Measurements from ENCODE around the gene ADD2.
A peak's percentile ranks its signal among the peaks of the same experiment; 100 is the strongest.

ADD2 gene

DNA sequence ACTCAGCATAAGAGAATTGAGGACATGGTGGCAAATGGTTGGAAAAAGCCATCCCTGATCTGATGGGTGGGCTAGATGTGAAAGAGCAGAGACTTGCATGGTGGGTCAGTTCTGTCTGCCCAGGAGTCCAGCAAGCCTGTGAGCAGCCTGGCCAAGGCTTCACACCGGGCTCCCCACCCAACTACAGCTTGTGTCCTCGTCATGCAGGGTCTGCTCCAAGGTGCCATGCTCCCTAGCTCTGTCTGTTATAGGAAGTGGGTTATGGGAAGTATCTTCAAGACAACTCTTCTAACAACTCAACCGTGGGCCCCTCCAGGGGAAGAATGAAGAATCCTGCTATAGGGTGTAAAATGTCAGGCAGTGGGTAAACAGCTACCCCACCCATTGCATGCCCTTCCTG is 97.4 kb downstream of the ADD2 start:
- no peak for DNase-seq

DNA sequence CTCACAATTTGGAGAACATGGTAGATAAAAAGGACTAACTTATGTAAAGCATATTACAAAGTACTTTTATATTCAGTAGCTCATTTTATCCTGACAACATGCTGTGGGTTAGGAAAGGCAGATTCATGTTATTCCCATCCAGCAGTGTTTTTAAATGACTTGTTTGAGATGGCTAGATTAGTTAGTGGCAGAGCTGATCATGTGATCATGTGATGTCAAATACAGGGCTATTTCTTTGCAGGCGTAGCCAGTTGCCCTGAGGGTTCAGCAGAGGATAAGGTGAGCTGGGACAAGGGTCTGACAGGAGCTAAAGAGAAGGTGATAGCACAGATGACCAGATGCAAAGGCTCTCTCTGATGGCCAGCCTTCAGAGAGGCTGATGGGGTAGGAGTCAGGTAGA is 97.8 kb downstream of the ADD2 start:
- DNase-seq = no peak

DNA sequence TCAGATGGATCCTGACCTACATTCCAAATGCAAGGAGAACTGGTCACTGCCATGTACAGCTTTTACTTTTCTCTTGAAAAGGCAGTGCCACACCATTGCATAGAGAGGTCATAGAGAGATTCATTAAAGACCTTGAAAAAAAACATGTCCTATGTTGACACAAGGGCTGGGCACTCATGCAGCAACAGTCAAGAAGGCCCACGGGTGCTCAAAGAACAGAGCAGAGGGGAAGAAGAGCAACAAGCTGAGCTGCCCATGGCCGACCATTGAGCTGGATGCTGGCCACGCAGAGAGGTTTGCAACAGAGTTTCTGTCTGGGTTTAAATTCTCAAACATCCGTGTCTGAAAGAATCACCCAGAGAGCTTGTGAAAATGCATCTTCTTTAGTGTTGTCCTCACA is 99.1 kb downstream of the ADD2 start:
- DNase-seq = no peak

DNA sequence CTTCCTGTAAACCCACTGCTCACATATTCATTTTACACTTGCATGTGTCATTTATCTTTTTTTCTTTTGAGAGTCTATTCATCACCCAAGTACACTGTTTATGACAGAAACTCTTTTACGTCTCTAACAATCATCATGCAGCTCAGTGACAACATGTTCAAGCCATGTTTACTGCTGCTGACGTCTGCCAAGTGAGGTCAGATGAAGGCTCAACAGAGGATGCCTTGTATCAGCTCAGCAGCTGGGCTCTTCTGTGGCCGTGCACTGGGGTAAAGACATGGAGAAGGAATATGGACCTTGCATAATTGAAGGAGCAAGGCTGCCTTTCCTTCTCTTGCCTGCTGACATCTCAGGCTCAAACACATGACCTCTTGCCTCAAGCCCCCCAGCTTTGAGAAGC is 99.6 kb downstream of the ADD2 start:
- no peak for DNase-seq

DNA sequence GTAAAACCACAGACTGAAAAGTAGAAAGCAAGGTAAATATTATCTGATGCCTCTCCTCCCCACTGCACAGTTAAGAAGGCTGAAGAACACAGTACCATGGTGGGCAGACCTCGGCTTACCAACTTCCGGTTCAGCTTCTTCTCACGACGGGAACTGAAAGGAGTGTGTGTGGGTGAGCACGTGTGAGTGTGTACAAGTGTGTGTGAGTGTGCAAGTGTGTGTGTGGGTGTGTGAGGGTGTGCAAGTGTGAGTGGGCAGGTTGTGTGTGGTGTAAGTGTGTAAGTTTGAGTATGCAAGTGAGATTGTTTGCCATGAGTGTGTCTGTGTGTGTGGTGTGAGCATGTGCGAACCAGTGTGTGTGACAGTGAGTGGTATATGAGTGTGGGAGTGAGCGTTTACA is 103.5 kb downstream of the ADD2 start:
- peak; percentile 13 for DNase-seq

DNA sequence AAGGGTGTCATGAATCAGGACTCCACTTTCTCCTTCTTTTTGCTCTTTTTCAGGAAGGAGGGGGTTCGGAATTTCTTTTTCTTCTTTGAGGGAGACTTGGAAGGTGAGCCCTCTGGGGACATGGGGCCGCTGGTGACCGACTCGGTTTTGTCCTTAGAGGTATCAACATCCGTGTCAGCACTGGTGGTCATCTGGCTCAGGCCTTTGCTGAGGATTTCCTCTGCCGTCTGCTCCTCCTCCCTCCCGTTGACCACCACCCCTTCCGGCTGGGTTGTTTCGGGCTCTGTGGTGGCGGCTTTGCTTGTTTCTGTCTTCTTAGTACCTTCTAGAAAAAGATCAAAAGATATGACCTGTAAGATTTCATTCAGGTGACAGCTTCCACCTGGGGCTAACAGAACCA is 104.6 kb downstream of the ADD2 start:
- DNase-seq = no peak

DNA sequence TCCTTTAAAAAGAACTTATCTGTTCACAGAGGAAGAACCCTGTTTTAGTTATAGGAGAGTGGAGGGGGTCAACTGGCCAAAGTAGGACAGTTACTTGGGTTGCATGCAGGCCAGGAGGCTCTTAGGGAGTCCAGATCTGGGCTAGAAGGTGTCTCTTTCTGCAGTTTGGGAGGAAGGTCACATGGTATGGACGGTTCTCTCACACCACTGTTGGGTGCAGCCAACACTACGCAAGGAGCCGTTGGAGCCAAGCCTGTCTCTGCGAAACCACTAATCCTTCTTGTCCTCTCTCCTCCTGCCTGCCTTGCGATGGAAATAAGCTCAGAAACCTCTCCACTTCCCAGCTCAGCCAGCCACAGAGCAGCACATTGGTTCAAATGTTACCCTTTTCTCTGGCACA is 108.4 kb downstream of the ADD2 start:
- DNase-seq = no peak

DNA sequence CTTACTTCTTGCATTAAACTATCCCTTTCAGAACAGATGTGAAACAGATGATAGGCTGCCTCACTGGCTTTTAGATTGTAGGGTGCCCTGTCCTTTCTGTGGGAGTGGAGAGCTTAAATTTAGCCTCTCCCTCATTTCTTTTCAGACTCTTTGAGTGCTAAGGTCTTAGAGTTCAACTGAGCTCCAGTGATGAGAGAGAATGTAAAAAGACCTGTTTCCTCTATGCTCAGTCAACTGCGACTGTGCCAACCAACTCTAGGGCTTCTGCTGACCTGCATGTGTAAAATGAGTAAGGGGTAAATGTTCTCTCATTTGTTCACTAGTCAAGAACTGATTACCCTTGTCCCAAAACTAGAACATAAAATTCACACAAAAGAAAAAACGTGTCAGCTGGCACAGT is 109.5 kb downstream of the ADD2 start:
- no peak for DNase-seq

DNA sequence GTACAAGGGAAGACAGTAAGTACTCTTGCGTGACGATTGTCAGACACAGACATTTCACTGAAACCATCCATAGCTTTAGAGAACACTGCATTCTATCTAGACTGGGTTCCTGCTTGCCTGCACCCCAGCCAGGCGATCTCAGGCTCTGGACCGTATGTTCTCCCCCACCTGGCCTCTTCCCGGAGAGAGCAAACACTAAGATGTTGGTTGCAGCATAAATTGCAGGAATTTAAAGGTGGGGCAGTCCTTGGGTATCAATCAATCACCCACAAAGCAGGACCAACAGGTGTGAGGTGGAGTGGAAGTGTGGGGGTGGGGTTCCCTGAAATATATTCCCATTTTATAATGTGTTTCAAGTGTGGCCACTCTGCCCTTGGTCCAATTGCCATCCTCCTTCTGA is 110.8 kb downstream of the ADD2 start:
- no peak for DNase-seq

DNA sequence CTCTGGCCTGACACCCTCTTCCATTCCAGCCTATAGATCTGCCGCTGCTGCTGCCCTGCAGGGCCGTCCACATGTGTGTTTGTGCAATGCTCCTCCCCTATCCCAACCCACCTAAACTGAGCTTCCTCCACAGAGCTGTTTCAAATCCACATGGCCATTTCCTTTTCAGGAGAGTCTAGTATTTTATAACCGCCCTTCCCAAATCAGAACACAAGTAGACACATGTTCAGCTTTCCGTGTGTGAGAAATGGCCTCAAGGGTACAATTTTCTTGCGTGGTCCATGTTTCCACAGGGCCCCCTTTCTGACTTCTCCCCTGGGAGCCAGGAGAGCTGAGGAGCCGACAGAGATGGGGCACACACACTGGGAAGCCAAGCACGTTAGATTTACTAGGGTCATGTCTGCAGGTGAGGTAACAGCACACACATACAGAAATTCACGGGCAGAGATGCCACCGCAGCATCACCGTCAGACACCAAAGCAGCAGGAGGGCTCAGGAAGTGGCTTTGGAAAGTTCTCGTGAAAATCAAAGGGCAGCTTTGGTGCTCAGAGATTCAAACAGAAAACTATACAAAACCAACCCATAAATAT is 111.5 kb downstream of the ADD2 start:
- DNase-seq = peak; percentile 31

DNA sequence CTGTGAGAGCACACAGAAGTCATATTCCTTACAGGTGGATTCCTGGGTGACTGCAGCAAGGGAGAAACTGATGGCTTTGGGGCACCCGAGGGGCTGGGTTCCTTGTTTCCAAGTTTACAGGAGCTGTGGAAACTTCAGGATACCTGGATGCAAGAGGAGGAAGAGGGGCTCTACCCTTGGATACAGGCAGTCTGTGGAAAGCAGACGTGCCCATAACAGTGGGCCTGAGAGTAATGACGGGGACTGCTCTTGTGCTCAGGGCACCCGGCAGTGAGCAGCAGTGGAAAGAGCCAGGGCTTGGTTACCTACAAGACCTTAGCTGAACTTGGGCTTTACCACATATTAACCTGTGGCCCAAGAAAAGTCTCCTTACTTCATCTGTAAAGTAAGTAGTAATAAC is 112.2 kb downstream of the ADD2 start:
- no peak for DNase-seq

DNA sequence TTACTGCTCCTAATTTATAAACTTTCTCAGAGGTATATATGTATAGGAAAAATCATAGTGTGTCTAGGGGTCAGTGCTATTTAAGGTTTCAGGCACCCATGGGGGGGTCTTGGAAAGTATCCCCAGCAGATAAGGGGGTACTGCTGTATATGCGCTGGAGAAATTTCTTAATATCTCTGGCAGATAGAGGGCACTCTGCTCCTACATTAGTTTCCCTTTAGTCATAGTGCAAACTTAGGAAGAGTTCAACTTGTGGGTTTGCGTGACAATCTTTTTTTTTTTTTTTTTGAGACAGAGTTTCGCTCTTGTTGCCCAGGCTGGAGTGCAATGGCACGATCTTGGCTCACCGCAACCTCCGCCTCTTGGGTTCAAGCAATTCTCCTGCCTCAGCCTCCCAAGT is 112.8 kb downstream of the ADD2 start:
- DNase-seq = peak; percentile 23

DNA sequence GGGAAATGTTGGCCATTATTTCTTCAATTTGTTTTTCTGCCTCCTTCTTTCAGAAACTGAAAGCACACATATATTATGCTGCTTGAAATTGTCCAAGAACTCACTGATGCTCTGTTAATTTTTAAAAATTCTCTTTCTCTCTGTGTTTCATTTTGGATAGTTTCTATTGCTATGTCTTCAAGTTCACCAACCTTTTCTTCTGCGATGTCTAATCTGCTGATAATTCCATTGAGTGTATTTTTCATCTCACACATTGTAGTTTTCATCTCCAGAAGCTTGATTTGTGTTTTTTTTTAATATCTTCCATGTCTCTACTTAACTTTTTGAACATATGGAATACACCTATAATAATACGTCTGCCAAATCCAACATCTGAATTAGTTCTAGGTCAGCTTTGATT is 116.3 kb downstream of the ADD2 start:
- DNase-seq = no peak

DNA sequence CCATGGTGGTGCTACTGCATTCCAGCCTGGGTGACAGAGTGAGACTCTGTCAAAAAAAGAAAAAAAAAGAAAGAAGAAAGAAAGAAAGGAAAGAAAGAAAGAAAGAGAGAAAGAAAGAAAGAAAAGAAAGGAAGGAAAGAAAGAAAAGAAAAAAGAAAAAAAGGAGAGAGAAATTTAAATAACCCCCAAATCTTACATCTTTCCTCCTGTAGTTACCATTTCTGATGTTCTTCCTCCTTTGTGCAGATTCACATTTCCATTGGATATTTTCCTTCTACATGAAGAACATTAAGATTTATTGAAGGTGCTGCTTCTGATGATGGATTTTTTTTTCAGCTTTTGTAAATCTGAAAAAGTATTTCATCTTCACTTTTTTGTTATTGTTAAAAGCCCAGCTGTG is 117.0 kb downstream of the ADD2 start:
- no peak for DNase-seq

DNA sequence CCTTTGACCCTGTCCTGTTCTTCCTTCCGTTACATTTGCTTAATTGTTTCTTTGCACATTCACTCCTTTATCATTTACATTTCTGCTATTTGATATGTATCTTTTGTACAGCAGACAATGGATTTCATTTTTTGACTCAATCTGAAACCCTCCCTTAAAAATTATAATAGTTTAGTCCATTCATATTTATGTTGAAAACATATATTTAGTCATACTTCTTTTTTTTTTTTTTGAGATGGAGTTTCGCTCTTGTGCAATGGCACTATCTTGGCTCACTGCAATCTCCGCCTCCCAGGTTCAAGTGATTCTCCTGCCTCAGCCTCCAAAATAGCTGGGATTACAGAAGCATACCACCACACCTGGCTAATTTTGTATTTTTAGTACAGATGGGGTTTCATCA is 119.0 kb downstream of the ADD2 start:
- no peak for DNase-seq

DNA sequence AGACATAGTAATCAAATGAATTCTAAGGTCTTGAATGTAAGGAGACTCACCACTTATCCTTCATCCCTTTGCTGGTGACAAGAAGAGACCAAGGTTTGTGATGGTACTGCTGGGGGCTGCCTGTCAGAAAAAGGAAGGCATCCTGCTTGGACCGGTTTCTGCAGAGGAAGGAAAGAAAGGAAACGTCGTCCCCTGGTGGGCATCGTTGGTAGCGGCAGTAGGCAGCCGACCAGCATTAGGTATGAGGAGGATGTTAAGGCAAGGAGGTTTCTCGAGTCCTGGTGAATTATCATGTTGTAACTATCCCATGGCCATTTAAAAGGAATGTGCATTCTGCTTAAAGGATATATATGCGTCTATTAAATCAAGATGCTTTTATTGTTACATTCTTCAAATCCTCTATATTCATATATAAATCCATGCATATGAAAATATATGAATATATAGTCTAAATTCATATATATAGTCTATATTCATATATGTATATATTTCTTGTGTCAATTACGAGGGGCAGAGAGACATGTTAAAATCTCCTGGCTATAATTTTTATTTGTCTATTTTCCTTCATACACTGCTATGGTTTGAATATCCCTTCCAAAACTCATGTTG is 120.0 kb downstream of the ADD2 start:
- peak; percentile 66 for DNase-seq

DNA sequence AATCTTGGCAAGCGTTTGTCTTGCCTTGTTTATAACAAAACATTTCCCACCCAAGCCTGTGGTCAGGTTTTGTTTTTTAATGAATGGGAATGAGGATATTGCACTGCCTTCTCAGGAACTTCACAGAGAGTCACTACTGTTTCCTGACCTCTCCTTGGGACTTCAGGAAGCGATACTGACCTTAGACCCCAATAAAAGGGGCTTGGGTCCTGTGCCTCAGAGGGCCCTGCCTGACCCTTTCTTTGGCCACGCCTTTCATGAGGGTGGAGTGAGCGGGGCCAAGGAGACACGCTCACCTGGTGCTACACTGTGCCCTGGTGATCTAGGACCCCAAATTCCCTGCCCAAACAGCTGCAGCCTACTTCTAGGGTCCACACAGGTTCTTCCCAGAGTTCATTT is 121.6 kb downstream of the ADD2 start:
- DNase-seq = no peak

DNA sequence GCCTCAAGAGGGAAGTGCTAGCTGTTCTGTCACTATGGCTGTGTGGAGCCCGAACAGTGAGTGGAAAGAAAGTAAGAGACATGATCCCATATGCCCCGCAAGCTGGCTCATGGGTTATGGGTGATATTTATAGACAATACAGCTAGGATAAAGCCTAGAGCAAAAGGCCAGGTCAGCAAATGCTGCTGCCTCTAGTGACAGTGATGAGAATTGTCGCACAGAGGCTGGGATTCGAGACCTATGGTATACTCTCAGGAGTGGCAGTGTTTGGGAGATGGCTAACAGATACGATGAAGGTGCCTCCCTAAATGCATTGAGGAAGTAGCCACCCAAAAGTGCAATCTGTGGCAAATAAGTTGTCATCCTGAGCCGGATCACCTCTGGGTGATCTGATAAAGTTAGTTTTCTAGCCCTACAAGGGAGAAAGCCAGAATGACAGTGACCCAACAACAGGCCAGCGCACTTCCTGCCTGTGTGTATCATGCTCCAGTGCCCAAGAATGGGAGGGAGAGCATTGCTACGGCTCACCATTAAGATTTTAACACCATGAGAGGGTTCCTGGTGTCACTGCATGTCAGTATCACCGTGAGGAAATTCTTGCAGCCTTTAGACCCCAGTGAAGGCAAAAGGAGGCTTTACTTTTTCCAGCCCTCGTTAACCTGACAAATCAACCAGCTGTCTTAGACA is 122.1 kb downstream of the ADD2 start:
- no peak for DNase-seq

DNA sequence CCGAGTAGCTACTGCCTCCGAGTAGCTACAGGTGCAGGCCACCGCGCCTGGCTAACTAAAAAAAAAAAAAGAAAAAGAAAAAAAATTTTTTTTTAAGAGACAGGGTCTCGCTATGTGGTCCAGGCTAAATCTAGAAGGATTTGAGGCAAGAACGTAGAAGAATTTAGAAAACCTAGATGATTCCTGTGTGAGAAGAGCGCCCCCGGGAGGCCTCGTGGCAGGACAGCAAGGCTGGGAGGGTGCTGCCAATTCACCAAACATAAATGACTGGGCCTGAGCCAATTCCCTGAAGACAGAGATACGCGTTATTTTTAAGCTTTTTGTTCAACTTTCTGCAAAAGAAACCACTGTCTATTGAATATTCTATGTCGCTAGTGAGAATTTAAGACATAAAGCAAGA is 124.3 kb downstream of the ADD2 start:
- DNase-seq = peak; percentile 21

DNA sequence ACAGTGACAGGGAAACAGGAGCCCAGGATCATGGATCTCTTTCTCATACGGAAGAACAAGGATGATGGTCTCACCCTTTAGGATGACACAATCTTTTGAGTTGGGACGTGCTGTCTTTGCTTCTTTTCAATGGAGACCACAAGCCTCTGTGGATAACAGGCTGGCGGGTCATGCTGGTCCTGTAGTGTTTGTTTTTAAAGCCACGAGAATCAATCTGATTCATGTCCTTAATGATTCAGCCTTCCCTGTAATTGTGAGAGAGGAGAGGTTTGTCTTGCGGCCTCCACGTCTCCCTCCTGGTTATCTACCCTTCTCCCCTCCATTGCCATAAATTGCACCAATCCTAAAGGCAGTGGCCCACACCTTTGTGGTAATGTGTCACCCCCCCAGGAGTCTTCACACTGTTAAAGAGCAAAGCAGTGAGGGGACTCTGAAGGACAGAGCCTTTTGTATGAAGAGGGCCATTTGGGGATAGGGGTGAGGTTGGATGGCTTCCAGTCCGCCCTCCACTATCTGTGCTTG is 126.7 kb downstream of the ADD2 start:
- DNase-seq = no peak

DNA sequence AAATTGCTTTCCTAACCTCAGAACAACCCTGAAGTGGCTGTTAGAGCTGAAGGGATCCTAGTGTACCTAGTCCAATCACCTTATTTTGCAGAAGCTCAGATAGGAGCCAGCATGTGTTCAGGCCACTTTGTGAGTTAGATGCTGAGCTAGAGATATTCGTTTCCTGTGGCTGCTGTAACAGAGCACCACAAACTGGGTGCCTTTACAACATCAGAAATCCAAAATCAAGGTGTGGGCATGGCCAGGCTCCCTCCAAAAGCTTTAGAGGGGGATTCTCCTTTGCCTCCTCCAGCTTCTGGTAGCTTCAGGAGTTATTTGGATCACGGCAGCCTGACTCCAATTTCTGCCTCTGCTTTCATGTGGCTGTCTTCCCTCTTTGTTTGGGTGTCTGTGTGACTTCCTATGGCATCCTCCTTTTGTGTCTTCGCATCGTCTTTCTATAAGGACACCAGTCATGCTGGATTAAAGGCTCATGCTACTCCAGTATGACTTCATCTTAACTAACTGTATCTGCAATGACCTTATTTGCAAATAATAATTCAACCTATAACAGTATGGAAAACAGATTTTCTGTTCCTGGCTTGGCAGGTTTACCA is 128.1 kb downstream of the ADD2 start:
- no peak for DNase-seq

DNA sequence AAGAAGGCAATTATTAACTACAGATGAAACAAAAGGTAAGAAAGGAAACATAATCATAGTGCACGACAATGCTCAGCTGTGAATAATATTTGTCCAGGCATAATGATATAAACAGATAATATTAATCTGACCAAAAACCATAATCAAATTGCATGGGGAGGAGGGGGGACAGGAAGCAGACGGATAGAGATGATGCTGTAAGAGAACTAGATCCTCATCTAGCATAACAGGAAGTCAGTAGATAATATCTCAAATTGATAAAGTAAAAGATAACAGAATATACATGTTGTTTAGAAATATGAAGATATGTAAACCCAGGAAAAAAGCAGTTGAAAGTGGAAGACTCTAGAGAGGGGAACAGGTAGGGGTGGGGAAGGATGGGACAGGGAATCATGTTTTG is 129.4 kb downstream of the ADD2 start:
- no peak for DNase-seq

DNA sequence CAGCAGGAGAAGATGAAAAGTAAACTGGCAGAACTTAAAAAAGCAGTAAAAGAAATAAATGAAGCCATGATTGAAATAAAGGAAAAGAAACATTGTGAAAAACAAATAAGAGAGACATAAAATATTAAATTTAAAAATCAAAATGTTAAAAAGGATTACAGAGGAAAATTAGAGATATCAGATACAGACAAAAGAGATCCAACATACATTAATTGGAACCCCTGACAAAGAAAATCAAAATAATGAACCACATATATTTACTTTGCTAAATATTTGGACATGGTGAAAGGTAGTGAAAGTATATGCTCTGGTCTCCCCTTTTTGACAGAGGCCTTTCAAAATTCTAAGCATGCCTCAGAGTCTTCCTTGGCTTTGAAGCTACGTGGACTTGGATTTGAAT is 134.5 kb downstream of the ADD2 start:
- no peak for DNase-seq

DNA sequence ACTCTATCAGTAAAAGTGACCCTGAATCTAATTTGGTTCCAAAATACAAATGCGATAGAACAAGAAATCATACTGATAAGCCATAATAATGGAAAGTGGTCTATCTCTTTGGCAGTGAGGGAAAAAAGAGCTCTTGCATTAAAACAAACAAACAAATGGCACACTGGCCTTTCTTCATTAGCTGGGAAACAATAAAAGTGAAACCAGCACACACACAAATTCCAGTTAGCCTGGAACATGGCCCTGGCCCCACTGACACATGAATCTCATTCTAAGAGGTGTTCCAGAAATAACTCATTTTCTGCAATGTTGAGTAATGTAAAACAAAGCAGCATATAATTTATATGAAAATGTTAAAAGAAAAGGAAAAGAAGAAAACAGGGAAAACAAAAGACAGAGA is 135.0 kb downstream of the ADD2 start:
- DNase-seq = no peak

All from CD4-positive, alpha-beta T cell treated with Interleukin-10 for 1 hour (primary cell).